Coronary artery (tissue), 2 donors: ENCODE data around the gene STH.

ENCODE experiments used
- DNase-seq: peaks from one replicate; pipeline ENCODE4 v3.0.0-alpha.2; 2017; ENCODE audit warnings: low spot score
- H3K27ac ChIP-seq, 2 donors: fragments of 200-600 bp; sonication (generic); one replicate each; pipeline ENCODE4 v1.5.1; 2016 to 2019
- H3K4me3 ChIP-seq: fragments of 200-600 bp; sonication (generic); 2 replicates; pipeline ENCODE4 v1.5.1; 2016; ENCODE audit warnings: mild to moderate bottlenecking, moderate library complexity
- TF ChIP-seq, protein P1 (sequence below): fragments of 200-600 bp; sonication (generic); IDR thresholded peaks from one replicate; pipeline ENCODE4 v1.5.1; 2019; ENCODE audit warnings: antibody characterized with exemption

Gene STH

DNA sequence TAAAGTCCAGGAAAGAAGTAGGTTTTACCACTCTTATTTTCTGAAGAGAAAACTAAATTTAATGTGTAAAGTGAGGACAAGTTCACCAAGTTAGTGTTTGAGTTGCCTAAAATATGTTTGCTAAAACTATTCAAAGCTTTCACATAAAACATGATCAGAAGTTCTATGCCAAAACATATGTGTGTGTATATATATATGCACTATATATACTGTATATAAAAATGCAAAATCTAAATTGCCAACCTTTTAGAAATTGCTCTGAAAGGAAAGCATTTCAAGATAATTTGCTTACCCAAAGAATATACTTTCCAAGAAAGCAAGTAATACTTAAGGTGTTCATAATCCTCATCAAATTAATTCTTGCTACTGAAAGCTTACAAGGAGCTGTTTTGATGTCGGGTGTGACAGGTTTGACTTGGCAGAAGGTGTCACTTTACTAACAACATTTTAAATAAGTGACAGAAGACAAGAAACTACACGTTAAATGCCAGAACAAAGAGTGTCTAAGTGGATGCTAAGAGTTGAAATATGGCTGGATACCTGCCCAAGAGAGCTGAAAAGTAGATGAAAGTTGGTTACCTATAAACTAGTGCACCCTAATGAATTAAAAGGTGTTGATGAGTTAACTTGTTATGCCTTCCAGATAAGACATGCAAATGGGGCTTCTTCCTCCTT, 32.3 kb upstream of the STH start:
- no peak overlapping the region for H3K27ac ChIP-seq
- H3K4me3 ChIP-seq, result no peak overlapping the region
- no peak for DNase-seq
- TF ChIP-seq, protein P1, sequence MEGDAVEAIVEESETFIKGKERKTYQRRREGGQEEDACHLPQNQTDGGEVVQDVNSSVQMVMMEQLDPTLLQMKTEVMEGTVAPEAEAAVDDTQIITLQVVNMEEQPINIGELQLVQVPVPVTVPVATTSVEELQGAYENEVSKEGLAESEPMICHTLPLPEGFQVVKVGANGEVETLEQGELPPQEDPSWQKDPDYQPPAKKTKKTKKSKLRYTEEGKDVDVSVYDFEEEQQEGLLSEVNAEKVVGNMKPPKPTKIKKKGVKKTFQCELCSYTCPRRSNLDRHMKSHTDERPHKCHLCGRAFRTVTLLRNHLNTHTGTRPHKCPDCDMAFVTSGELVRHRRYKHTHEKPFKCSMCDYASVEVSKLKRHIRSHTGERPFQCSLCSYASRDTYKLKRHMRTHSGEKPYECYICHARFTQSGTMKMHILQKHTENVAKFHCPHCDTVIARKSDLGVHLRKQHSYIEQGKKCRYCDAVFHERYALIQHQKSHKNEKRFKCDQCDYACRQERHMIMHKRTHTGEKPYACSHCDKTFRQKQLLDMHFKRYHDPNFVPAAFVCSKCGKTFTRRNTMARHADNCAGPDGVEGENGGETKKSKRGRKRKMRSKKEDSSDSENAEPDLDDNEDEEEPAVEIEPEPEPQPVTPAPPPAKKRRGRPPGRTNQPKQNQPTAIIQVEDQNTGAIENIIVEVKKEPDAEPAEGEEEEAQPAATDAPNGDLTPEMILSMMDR, result no peak

DNA sequence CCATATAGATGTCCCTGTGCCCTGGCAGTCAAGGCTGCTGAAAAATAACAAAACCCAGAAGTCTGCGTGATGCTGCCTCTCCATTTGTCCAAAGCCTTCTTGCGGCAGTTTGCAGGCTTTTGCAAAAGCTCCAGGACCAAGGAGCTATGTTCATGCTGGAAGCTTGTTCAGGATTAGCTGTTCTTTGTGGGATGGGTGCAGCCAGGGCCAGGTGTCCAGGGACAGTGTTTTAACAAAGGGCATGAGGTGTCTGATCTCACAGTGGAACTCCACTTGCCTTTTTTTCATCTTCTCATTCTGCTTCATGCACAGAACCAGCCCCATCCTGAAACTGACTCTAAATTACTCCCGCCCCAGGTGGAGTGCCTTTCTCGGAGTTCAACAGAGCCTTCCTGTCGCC, 31.7 kb upstream of the STH start:
- TF ChIP-seq, protein P1, result no peak
- Histone ChIP-seq H3K4me3 (no peak overlapping the region), H3K27ac (no peak overlapping the region)
- DNase-seq, result no peak

DNA sequence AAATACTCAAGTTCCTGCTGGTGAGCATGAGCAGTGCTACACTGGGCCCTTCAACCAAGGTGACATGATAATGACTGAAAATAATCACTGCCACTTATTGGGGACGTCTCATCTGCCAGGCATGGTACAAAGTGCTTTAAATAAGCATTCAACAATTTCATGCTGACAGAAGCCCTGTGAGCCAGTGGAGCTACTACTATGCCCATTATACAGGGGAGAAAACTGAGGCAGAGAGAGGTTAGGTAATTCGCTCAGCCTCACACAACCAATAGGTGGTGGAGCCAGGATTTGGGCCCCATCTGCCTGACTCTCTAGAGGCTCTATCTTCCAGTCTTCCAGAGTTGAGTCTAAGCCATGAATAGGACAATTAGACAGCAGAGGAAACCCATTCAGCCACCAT, 30.3 kb upstream of the STH start:
- TF ChIP-seq, protein P1, result no peak
- no peak overlapping the region for H3K27ac ChIP-seq
- no peak for DNase-seq
- no peak overlapping the region for H3K4me3 ChIP-seq

DNA sequence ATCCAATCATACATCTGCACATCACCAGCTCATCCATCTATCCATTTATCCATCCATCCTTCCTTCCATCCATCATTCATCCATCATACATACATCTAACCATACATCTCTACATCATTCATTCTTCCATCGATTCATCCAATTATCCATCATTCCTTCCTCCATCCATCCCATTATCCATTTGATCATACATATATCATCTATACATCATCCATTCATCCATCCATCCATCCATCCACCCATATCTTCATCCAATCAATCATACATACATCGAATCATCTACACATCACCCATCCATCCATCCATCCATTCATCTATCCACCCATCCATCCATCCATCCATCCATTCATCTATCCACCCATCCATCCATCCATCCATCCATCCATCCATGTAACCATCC, 29.3 kb upstream of the STH start:
- TF ChIP-seq, protein P1, result no peak
- DNase-seq, result no peak
- no peak overlapping the region for H3K27ac ChIP-seq
- H3K4me3 ChIP-seq, result no peak overlapping the region

DNA sequence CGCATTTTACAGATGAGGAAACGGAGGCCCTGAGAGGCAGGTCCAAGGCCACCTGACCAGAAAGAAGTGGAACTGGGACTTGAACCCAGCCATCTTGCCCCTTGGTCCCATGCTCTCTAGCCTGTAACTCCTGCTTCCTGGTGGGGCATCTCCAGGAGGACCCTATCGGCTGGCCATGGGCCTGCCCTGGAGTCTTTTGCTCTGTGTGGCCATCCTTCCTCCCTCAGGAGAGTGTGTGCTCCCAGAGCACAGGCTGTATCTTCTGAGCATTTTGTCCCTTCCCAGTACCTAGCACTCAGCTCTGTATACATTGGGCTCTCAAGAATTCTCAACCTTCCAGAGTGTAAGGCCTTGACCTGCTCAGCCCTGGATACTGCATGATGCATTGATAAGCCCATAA, 28.4 kb upstream of the STH start:
- no peak for DNase-seq
- H3K4me3 ChIP-seq, result no peak overlapping the region
- H3K27ac ChIP-seq, result no peak overlapping the region
- TF ChIP-seq, protein P1, result no peak

DNA sequence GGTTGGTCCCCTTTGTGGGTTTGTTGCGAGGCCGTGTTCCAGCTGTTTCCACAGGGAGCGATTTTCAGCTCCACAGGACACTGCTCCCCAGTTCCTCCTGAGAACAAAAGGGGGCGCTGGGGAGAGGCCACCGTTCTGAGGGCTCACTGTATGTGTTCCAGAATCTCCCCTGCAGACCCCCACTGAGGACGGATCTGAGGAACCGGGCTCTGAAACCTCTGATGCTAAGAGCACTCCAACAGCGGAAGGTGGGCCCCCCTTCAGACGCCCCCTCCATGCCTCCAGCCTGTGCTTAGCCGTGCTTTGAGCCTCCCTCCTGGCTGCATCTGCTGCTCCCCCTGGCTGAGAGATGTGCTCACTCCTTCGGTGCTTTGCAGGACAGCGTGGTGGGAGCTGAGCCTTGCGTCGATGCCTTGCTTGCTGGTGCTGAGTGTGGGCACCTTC, 27.3 kb upstream of the STH start:
- TF ChIP-seq, protein P1, result no peak
- Histone ChIP-seq H3K27ac (no peak overlapping the region), H3K4me3 (no peak overlapping the region)
- DNase-seq, result no peak

DNA sequence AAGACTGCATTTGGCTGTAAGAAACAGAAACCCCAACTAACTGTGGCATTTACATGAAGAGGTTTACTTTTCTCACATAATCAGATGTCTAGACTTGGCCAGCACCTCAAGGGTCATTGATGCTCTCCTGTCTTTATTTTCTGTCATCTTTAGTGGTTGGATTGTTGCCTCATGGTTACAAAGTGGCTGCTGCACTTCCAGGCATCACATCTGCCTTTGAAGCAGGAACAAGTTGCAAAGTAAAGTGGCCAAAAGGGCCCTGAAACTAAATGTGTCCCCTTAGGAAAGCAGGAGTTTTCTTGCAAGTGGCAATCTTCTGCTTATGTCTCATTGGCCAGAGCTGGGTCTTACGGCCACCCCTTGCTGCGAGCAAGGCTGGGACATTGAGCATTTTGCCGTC, 26.5 kb upstream of the STH start:
- TF ChIP-seq, protein P1, result no peak
- DNase-seq, result no peak
- no peak overlapping the region for H3K4me3 ChIP-seq
- no peak overlapping the region for H3K27ac ChIP-seq
